GM21825 (cell line): Measurements from ENCODE around the gene SNAPC2.
"Not testable (repeated sequence)": the region's sequence is repeated elsewhere in the genome, so short reads cannot be mapped to it uniquely, and the experiment has no call there.

Experiments used
- ATAC-seq: cut with Tn5 transposase; IDR thresholded peaks from one replicate; pipeline ENCODE4 v1.9.1; 2021; ENCODE audit warnings: mild to moderate bottlenecking, moderate library complexity; ENCODE audit not compliant: unreplicated experiment

The SNAPC2 gene

DNA sequence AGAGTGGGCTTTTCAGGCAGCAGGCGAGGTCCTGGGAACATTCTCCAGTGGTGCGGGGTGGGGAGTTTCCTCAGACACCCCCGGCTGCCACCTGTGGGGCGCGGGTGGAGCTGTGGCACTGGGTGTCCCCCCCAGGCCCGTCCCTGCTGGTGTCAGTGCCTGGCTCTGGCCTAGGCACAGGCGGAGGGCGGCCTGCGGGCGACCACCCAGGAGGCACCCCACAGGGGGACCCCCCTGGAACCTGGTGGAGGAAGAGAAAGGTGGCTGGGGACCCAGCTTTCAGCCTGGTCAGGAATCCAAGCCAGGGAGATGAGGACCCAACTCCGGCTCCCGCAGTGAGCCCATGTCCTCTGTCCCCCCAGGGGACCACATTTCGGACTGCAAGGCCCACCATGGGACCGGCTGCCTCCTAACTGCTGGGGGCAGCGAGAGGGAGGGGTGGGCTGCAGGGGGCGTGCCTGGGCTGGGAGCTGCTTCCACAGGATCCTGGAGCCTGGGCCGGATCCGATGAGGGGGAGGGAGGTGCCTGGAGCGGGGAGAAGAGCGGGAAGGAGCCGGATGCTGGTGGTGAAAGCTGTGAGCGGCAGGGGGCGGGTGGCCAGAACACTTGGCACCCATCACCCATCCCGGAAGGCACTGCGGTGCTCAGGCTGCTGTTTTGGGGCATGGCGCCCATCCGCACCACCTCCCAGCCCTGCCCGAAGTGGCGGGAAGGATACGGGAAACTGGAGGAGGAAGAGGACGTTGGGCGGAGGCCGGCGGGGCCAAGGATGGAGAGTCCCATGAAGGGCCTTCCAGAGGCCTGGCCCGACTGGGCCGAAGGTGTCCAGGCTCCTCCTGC is 11.3 kb downstream of the SNAPC2 start:
- no peak for ATAC-seq

DNA sequence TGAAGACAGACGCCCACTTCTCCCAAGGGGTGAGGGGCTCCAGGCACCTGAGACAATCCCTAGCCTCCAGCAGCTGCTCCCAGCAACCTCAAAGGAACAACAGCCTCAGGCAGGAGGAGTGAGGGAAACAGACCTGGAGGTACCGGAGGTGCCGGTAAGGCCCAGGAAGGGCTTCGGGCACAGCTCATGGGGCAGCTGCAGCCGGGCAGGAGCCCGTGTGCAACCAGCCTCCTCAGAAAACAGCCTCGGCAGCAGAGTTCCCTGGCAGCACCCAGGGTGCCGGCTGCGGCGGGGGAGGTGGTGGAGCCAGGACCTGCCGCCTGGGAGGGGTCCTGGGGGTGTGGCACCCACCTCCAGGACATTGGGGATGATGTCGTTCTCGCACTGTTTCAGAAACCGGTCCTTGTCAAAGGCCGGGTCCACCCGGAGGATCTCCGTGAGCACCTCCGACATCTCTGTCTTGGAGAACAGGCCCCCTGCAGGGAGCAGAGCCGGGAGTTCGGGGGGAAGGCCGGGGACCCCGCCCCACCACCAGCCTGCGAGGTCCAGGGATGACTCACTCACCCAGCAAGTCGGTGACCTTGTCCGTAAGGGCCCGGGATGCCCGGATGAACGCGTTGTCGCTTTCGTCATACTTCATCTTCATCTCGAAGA is 12.3 kb downstream of the SNAPC2 start:
- no peak for ATAC-seq

DNA sequence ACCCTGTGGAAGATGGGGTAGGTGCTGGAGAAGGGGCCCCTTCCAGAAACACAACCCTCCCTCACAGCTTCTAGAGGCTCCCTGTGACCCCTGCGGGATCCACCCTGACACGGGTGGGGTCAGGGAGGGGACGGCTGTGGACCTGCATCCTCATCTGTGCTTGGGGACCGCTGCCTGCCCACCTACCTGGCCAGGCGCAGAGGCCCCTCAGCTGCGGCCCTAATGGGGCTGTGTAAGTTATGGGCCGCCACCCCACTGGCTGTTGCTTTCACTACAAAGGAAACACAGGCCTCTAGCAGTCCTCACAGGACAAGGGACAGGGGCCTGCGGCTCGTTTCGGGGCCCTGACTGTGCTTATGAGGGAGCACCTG is 12.8 kb downstream of the SNAPC2 start:
- no peak for ATAC-seq

DNA sequence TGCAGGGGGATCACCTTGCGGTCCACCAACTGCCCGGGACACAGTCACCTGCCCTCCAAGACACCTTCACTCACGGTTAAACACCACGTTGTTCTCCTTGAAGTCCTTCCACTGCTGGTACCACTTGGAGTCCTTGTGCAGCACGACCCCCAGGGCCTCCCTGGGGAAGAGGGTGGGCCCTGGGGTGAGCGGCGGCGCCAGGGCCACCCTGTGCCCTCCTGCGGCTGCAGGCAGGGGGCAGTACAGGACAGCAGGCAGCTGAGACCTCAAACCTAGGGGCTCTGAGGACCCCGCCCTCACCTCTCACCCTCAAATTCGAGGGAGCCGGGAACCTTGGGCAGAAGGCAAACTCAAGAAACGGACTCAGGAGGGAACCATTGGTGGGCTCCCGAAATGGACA is 13.3 kb downstream of the SNAPC2 start:
- no peak for ATAC-seq

DNA sequence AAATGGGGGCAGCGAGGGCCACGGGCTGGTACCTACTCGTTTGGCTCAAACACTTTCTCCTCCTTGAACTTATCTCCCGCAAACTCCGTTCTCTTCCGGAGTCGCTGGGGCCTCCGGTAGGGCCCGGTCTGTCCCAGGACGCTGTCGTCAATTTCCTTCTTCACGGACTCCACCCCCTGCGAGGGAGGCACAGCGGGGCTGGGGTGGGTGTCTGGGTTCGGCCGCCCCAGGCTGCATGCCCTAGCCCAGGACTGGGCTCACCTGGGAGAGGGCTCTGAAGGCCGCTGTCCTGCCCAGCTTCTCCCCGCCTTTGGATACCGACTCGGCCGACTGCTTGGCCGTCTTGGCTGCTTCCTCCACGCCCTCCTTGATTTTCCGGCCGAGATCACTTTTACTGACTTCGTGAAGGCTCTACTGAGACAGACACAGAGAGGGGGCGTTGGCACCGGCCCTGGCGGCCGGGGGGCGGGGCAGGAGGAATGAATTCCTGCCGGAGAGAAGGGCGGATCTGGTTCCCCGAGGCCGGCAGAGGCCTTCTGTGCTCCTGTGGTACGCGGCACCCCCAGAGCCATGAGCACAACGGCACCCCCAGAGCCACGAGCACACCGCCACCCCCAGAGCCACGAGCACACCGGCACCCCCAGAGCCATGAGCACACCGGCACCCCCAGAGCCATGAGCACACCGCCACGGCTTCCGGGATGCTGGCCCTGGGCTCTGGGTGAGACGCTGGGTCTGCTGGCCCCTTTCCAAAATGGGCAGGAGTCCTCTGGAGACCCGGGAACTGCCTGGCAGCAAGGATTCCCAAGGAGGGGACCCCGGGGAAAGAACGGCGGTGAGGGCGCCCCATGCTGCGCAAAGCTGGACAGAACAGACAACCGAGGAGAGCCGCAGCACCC is 13.9 kb downstream of the SNAPC2 start:
- no peak for ATAC-seq

DNA sequence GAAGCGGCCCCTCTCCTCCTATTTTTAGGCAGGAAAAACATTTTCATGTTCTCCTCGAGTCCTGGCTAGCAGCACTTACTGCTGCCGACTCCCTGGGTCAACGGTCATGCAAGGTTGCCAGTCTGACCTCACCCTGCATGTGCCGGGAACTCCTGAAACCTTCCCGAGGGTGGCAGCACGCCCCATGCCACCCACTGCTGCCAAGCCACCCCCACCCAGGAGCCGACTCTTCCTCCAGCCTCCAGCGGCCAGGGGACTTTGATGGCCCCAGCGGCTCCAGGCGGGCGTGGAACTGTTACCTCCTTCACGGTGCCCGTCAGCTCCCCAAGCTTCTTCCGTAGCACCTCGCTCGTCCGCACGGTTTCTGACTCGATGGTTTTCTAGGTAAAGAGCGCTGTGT is 14.6 kb downstream of the SNAPC2 start:
- ATAC-seq = no peak

DNA sequence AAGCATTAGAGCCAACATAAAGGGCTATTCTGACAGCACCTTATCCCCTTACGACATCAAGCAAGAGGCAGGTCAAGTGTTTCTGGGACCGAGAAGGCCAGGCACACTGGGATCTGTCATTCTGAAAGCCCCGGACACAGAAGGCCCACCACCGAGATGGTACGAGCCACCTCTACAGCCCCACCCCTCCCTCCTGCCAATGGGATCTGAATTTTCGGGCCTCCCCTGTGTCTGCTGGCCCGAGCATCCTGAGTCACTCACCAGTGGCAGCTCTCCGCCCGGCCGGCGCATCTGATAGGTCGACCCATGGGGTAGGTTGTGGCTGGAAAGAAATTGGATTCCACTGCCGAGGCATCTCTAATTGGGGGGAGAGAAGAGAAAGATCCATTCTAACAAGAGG is 20.7 kb downstream of the SNAPC2 start:
- no peak for ATAC-seq

DNA sequence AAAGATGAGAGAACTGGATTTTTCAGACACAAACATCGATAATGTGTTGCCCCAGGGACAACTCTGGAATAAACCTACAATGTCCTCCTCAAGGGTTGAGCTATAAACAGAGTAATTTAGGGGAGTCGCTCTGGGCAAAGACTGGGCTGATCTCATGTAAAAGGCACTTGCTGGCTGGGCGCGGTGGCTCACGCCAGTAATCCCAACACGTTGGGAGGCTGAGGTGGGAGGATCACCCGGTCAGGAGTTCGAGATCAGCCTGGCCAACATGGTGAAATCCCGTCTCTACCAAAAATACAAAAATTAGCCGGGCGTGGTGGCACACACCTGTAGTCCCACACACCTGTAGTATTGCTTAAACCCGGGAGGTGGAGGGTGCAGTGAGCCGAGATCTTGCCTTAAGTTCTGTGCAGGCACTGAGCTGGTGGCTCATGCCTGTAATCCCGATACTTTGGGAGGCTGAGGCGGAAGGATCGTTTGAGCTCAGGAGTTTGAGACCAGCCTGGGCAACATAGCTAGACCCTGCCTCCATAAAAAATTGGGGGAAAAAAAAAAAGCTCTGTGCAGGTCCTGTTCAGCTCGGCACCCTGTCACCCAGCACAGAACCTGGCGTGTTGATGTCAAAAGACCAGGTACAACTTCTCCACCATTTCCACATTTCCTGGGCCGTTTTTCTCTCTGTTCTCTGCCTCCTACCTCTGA is 21.9 kb downstream of the SNAPC2 start:
- ATAC-seq = no peak

DNA sequence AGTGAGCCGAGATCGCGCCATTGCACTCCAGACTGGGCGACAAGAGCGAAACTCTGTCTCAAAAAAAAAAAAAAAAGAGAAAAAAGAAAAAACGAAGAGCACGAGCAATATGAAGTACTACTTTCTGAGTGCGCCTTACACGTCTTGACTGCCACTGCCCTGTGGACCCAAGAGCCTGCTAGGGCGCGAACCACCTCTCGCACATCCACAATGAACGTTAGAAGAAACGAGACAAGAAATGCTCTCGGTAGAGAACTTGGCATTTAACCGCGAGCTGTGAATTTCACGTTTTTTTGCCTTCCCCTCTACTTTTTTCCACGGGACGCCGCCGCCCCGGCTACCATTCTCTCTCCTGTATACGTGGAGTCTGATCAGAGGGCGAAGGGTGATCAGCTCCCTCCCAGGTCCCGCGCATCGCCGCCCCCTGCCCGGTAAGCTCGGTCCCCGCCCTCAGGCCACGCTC is 22.9 kb downstream of the SNAPC2 start:
- no peak for ATAC-seq

DNA sequence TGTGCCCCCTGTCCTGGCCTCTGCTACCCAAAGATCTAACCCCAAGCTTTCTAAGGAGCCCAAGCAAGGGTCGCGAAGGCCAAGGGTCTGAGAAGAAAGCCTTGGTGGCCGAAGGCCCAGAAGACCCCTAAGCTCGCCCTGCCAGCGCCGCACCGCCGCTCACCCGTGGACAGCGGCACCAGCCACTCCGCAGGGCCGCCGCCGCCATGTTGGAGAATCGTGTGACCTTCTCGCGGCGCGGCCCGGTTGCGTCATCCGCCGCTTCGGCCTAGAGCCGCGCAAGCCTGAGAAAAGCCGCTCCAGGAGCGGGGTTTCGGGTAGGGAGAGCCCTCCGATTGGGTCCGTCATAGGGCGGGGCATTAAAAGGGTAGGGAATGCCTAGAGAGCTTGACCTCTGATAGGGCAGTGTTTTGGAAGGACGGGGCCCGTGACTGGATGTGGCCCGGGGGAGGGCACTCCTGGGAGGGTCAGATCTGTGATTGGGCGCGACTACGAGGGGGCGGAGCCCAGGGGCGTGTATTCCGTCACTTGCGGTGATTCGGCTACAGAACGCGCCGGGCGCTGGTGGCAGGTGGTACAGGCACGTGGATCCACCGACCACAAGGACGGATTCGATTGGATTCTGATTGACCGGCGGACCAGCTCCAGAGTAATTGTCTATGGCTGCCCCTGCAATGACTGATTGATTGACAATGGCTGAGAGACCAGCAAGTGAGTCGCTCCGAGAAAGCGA is 23.5 kb downstream of the SNAPC2 start, which contains the start of gene TIMM44:
TSS of gene TIMM44 (minus strand) at position 223 of the 733 bp plus-strand sequence. CDS start at position 208, 15 bp downstream.
- peak; percentile 88 for ATAC-seq

DNA sequence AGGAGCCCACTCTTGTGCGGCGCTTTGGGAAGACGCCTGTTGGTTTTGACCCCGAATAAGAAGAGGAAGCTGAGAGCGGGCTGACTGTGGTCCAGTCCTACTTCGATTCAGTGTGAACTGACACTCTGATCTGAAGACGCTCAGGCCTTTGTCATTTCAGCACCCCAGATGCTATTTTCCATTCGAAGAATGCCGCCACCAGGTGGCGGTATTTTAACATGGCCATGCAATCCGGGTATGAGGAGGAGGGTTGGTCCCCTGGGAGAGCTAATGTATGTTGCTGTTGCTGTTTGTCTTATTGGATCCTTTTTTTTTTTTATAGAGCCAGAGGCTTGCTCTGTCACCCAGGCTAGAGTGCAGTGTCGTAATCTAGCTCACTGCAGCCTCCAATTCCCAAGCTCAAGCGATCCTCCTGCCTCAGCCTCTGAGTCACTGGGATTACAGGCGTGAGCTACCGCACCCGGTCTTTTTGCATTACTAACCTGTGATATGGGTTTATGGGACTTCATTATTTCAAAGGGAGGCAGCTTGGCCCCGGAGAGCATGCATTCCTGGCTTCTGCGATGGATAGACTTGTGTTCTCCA is 24.1 kb downstream of the SNAPC2 start:
- ATAC-seq = peak; percentile 34

DNA sequence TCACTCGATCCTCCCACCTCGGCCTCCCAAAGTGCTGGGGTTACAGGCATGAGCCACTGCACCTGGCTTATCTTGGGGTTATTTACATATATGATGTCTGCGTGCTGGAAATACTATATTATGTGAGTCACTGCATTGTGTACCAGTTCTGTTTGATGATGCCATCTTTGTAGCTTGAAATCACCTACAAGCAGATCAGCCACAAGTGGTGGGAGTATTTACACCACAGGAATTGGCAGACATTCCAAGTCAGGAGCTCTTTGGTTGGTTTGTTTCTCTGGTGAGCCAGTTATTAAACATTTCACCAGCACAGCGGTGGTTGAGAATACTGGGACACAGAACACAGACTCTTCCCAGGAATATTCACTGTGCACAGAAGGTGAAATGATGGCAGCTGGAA is 27.8 kb downstream of the SNAPC2 start:
- no peak for ATAC-seq

DNA sequence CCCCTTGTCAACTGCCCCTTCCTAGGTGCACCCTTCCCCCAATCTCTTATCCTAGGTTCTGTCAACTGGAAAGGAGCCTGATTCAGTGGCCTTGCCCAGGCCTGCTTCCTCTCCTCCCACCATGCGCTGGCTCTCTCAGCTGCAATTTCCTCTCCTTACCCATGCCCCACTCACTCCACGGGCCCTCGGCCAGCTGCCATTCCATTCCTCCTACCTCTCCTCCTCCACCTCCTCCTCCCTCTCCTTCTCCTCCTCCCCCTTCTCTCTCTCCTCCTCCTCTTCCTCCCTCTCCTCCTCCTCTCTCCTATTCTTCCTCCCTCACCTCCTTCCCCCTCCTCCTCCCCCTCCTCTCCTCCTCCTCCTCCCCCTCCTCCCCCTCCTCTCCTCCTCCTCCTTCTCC is 32.9 kb downstream of the SNAPC2 start:
- ATAC-seq = no peak

DNA sequence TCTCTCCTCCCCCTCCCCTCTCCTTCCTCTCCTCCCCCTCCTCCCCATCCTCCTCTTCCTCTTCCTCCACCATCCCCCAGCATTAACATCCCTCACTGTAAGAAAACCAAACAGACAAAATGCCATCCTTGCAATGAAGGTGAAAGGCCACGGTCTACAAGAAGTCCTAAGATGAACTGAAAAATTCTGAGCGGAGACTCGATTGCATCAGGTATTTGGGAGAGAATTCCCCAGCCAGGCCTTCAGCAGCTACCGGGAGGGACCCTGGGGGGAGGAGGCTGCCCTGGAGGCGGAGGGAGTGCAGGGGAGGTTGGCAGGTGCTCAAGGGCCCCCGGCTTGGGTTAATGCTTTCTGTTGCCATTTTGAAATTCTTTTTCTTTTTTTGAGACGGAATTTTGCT is 33.4 kb downstream of the SNAPC2 start:
- ATAC-seq = no peak

DNA sequence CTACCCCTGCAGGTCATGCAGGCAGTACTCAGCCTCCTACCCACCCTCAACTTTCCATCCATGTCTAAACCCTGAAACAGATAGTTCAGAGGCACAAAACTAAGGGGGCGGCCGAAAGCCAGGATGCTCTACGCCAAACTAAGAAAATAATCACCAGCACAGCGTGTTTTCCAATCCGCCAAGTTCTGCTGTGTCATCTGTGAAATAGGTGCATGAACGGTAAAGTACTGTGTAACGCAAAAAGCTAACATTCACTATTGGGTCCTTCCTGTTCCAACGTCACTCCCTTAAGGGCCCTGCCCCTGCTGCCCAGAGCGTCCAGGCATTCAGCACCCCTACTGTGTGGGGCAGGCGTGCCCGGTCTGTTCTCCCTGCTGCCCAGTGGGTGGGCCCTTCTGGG is 35.6 kb downstream of the SNAPC2 start:
- ATAC-seq = no peak

DNA sequence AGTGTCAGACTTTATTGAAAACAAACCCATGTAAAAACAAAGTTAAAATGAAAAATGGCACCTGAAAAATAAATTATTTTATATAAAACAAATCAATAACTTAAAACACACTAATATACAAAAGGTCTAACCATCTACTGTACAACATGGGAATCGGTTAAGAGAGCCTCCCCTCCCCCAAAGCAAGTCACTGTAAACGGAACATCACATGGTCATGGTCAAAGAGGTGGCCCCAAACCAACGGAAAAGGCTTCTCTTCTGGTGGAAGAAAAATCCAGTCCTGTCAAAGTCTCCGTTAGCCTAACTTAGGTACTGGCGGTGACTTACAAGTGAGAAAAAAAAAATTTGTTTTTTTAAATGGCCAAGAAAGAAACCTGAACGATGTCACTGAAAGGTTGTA is 39.1 kb downstream of the SNAPC2 start:
- no peak for ATAC-seq

DNA sequence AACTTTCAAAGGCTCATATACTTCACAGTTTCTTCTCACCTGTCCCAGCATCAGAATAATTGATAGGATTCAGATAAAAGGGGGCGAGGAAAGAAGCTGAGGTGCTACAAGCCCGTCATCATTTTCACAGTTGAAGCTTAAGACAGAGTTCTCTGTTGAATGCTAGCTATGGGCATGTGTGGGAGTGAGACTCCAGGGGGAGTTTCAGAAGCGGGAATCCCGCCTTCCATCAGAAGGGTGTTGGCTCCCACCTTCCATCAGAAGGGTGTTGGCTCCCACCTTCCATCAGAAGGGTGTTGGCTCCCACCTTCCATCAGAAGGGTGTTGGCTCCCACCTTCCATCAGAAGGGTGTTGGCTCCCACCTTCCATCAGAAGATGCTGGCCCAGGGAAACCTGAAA is 40.9 kb downstream of the SNAPC2 start:
- not testable (repeated sequence) for ATAC-seq

DNA sequence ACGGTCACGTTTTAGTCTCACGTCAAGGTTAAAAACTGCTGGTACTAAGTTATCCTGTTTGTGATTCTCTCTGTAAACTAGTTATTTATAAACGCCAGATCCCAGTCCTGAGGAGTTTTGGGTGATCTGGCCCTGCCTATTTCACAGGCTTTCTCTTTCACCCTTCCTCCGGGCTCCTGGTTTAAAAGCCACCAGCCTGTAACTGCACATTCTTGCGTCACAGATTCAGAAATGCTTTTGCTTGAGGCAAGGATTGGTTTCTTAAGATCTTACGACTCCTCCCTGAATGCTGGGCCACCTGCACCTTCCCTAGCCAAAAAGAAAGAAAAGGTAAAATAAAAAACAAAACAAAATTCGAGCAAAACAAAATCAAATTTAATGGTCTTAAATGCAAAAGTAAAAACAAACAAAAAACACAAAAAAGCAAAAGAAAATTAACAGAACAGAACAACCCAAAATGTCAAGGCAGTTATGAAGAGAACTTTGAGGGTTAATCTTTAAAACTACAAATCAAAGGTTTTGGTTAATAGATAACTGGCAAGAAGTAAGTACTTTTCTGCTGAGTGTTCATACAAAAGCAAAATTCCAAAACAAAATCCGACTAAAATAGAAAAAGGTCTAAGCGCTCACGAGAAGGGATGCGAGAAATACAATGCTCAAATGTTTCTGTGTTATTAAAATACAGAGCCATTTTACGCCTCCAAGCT is 41.9 kb downstream of the SNAPC2 start:
- ATAC-seq = no peak

DNA sequence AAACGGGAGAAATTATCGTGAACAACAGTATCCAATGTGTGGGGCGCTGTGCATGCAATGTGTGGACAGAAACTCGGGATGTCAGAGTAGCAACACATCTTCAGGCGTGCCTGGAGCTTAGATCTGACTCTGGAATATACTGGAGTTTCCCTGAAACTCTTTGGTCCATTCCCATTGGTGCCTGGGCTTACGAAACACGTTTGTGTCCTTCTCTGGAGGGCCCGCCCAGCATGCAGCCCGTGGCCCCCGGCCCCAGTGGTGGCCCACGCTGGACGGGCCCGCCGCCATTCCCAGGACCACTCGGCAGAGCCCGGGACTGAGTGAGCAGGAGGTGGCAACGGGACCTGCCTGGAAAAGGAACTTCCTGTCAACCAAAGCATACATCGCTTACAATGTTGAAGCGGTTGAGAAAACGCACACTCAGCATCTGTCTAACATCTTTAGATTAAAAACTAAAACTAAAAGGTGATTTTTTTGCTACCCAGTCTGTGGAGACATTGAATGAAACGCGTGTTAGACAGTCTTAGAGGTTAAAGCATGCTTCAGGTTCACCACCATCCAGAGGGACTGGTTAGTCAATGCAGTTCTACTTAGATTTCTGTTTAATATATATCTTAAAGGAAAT is 42.6 kb downstream of the SNAPC2 start:
- ATAC-seq = no peak
